ENCODE measurements around the gene DIP2C.
"Not testable (repeated sequence)": the region's sequence is repeated elsewhere in the genome, so short reads cannot be mapped to it uniquely, and the experiment has no call there.

Gene DIP2C

GRCh38 chr10:655184-655583, 34.3 kb downstream of the DIP2C start:
- no peak for DNase-seq

GRCh38 chr10:654647-654996, 34.8 kb downstream of the DIP2C start:
- DNase-seq, result no peak

- DNase-seq, result no peak
These were observed 35.3 kb downstream of the DIP2C start for GRCh38 chr10:653991-654646.

- not testable (repeated sequence) for DNase-seq
These were observed 36.5 kb downstream of the DIP2C start for GRCh38 chr10:652832-653459.

- DNase-seq, result no peak
These were observed 37.2 kb downstream of the DIP2C start for GRCh38 chr10:652233-652632.

- no peak for DNase-seq
These were observed 37.8 kb downstream of the DIP2C start for GRCh38 chr10:651692-652091.

- no peak for DNase-seq
These were observed 38.4 kb downstream of the DIP2C start for GRCh38 chr10:650886-651615.

GRCh38 chr10:650441-650851, 39.0 kb downstream of the DIP2C start:
- DNase-seq, result no peak

- DNase-seq, result no peak
These were observed 39.5 kb downstream of the DIP2C start for GRCh38 chr10:649798-650440.

- no peak for DNase-seq
These were observed 40.0 kb downstream of the DIP2C start for GRCh38 chr10:649445-649797.

GRCh38 chr10:647019-647418, 42.4 kb downstream of the DIP2C start:
- DNase-seq, result not testable (repeated sequence)

GRCh38 chr10:646118-646524, 43.3 kb downstream of the DIP2C start:
- DNase-seq, result no peak

GRCh38 chr10:644943-645334, 44.5 kb downstream of the DIP2C start:
- DNase-seq, result no peak

GRCh38 chr10:644076-644942, 45.2 kb downstream of the DIP2C start:
- DNase-seq, result no peak

- DNase-seq, result no peak
These were observed 47.1 kb downstream of the DIP2C start for GRCh38 chr10:642186-642890.

GRCh38 chr10:641149-642010, 48.1 kb downstream of the DIP2C start:
- DNase-seq, result no peak

- DNase-seq, result no peak
These were observed 48.8 kb downstream of the DIP2C start for GRCh38 chr10:640673-641045.

GRCh38 chr10:639751-640672, 49.5 kb downstream of the DIP2C start:
- no peak for DNase-seq

- no peak for DNase-seq
These were observed 50.3 kb downstream of the DIP2C start for GRCh38 chr10:639001-639750.

Data from activated CD8-positive, alpha-beta memory T cell treated with anti-CD3 and anti-CD28 coated beads, Interleukin-2, amount 50 U/mL, for 48 hours (primary cell).